ENCODE measurements around the gene NECTIN1. TPM values are rescaled to one million over a fixed set of nuclear protein-coding genes. Genes with fewer than 3 reads are reported as not detected.

The NECTIN1 gene
- total RNA-seq, 1 donor from 2014 or later = 45.3 TPM

DNA sequence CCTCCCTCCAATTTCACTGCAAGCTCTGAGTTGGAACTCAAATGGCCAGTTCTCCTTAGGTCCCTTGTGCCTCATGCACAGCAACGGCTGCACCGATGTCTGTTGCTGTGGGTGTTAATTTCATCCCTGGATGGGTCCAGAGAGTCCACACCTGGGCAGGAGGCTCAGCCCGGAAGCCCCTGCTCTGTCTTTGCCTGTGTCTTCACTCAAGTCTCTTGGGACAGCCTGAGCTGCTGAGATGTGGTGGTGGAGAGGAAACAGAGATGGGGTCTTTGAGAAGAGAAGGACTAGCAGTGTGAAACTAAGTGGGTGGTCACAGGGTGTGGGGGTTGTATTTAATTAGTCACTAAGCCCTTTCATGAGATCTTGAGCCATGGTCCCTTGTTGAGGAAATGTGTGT lies 109.3 kb downstream of the NECTIN1 start:
- Mint-ChIP-seq H3K9me3 (no peaks in the 10 kb centered on the region), H3K4me3 (no peak overlapping the region), H3K27ac (no peak overlapping the region), H3K4me1 (peaks cover 24% of the 10 kb centered on the region), H3K36me3 (no peaks in the 10 kb centered on the region), H3K27me3 (ENCODE audit: low read depth) (peaks cover 5% of the 10 kb centered on the region)
- TF ChIP-seq, protein P1, sequence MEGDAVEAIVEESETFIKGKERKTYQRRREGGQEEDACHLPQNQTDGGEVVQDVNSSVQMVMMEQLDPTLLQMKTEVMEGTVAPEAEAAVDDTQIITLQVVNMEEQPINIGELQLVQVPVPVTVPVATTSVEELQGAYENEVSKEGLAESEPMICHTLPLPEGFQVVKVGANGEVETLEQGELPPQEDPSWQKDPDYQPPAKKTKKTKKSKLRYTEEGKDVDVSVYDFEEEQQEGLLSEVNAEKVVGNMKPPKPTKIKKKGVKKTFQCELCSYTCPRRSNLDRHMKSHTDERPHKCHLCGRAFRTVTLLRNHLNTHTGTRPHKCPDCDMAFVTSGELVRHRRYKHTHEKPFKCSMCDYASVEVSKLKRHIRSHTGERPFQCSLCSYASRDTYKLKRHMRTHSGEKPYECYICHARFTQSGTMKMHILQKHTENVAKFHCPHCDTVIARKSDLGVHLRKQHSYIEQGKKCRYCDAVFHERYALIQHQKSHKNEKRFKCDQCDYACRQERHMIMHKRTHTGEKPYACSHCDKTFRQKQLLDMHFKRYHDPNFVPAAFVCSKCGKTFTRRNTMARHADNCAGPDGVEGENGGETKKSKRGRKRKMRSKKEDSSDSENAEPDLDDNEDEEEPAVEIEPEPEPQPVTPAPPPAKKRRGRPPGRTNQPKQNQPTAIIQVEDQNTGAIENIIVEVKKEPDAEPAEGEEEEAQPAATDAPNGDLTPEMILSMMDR (IDR thresholded peaks at IDR 0.05; ENCODE audit: unreplicated experiment) = no peak
- DNase-seq (ENCODE audit: low spot score in 2 of 2, unreplicated experiment in 2 of 2) = no peak

DNA sequence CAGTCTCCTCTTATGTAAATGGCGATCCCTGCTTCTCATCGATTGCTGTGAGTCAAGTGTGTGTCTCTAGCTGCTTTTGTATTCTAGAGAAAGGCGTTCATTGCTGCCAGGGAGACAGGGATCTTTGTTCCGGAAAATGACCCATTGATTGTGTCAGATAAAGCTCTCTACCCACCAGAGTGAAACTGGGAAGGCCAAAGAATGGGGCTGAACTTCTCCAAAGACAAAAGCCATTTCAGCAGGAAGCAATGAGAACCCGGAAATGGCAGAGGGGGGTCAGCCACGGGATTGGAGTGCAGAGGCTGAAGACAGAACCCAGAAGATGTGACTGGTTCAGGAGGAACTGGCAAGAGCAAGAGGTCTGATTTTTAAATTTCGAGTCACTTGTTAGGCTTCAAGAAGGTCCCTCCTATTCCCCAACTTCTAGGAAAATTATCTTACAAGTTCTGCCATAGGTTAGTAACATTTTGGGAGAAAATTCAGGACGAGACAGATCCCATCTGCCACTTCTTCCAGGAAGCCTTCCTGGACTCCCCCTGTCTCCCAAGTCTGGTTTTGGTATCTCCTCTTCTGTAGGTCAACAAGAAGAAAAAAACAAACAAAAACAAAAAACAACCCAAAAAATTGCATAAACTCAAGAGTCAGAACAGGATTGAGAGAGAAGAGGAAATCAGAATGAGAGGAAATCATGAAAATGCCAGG lies 110.6 kb downstream of the NECTIN1 start:
- Mint-ChIP-seq H3K27me3 (ENCODE audit: low read depth) (peaks cover 5% of the 10 kb centered on the region), H3K36me3 (no peaks in the 10 kb centered on the region), H3K27ac (no peak overlapping the region), H3K9me3 (no peaks in the 10 kb centered on the region), H3K4me3 (no peak overlapping the region), H3K4me1 (peaks cover 19% of the 10 kb centered on the region)
- TF ChIP-seq, protein P1 (IDR thresholded peaks at IDR 0.05; ENCODE audit: unreplicated experiment) = no peak
- DNase-seq (ENCODE audit: low spot score in 2 of 2, unreplicated experiment in 2 of 2) = no peak

DNA sequence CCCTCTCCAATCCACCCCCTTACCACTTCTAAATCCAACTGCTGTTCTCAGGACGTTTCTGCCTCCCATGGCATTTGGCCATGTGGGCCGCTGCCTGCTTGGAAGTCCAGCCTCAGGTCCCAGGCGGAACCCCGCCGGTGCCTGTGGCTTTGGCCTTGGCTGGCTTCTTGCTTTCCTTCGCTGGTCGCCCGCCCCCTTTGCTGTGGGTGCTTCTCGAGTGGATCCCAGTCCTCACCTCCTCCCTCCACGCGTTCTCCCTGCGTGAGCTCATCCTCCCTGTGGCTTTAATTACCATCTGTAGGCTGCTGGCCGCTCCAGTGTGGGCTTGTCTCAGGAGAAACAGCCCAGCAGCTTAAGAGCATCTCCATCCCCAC lies 111.7 kb downstream of the NECTIN1 start:
- DNase-seq (ENCODE audit: low spot score in 2 of 2, unreplicated experiment in 2 of 2) = no peak
- peaks cover 5% of the 10 kb centered on the region for H3K27me3 Mint-ChIP-seq (ENCODE audit: low read depth)
- H3K27ac Mint-ChIP-seq = no peak overlapping the region
- H3K4me3 Mint-ChIP-seq = no peak overlapping the region
- H3K36me3 Mint-ChIP-seq = no peaks in the 10 kb centered on the region
- H3K4me1 Mint-ChIP-seq = peaks cover 23% of the 10 kb centered on the region
- TF ChIP-seq, protein P1 (IDR thresholded peaks at IDR 0.05; ENCODE audit: unreplicated experiment) = no peak
- H3K9me3 Mint-ChIP-seq = no peaks in the 10 kb centered on the region

DNA sequence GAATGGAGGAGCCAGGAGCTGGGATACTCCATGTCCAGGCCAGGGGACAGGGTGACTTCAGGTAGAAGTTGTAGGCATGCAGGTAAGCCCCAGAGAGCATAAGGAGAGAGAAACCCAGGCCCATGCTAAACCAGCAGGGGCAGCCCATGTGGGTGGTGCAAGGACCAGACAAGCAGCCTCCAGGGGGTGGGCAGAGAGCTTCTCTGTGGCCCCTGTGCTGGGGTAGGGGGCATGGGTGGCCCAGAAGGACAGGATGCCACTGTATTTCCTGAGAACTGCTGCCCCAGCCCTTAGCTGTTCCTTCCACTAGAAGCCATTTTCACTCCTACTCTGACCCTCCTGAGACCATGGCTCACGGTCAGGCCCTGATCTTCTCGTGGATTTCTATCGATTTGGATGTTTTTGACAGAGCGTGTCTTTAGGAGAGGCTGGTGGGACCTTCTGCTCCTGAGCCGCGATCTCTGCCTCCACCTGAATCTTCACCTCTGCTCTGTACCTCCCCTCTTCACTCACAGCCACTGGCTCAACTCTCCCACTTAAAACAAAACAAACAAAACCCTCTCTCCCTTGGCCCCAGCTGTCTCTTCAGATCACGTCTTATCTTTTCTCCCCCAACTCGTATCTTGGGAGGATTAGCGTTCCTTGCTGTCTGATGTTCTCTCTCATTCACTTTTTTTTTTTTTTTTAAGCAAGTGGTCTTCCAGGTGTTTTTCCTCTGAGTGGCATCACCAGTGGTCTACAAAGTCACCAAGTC lies 112.2 kb downstream of the NECTIN1 start:
- H3K27ac Mint-ChIP-seq = peak overlapping the region; percentile 8
- no peak for DNase-seq (ENCODE audit: low spot score in 2 of 2, unreplicated experiment in 2 of 2)
- H3K9me3 Mint-ChIP-seq = no peaks in the 10 kb centered on the region
- H3K4me3 Mint-ChIP-seq = no peak overlapping the region
- H3K27me3 Mint-ChIP-seq (ENCODE audit: low read depth) = peaks cover 5% of the 10 kb centered on the region
- peaks cover 23% of the 10 kb centered on the region for H3K4me1 Mint-ChIP-seq
- no peaks in the 10 kb centered on the region for H3K36me3 Mint-ChIP-seq
- TF ChIP-seq, protein P1 (IDR thresholded peaks at IDR 0.05; ENCODE audit: unreplicated experiment) = no peak

DNA sequence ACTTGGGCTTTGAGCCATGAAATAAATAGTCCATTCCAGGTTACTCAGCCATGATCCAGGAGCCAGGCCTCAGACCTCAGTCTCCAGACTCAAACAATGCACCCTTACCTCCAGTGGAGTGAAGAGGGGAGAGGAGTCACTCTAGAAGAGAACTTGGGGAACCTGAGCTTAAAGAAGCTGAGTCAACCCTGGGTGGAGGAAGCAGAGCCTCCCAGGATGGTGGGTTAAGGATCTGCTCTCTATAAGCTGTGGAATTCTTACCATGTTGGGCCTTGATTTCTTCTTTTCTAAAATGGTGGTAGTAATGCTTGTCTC lies 113.2 kb downstream of the NECTIN1 start:
- Mint-ChIP-seq H3K27me3 (ENCODE audit: low read depth) (peaks cover 5% of the 10 kb centered on the region), H3K36me3 (no peaks in the 10 kb centered on the region), H3K4me1 (peaks cover 23% of the 10 kb centered on the region), H3K9me3 (no peaks in the 10 kb centered on the region), H3K27ac (no peak overlapping the region), H3K4me3 (no peak overlapping the region)
- TF ChIP-seq, protein P1 (IDR thresholded peaks at IDR 0.05; ENCODE audit: unreplicated experiment) = no peak
- no peak for DNase-seq (ENCODE audit: low spot score in 2 of 2, unreplicated experiment in 2 of 2)
